Measurements from ENCODE around the gene SNW1. TPM values are rescaled to one million over a fixed set of nuclear protein-coding genes. Genes with fewer than 3 reads are reported as not detected.

SNW1 gene
- polyA plus RNA-seq, 1 experiment, result 34.8 TPM

GRCh38 chr14:77708749-77709148 is 52.2 kb downstream of the SNW1 start:
- Histone ChIP-seq H3K27me3 (ENCODE audit: control insufficient read depth, insufficient read depth, low read length) (no peaks in the 10 kb centered on the region), H3K4me3 (ENCODE audit: low read depth, low read length) (peak overlapping the region; percentile 57), H3K36me3 (ENCODE audit: control insufficient read depth, insufficient read depth, low read length) (peaks cover 2% of the 10 kb centered on the region)
- CTCF ChIA-PET, result interaction anchor here (0.9 kb wide), 2 partner anchors 41 to 63 kb away, joined by 3 read pairs; no protein-coding TSS in a partner anchor
- DNase-seq (ENCODE audit: low read depth), result no peak
- POLR2A ChIA-PET, result no interaction called here
- TF ChIP-seq CTCF (IDR thresholded peaks at IDR 0.05; ENCODE audit: insufficient read depth, low read depth, low read length), result no peak

DNA sequence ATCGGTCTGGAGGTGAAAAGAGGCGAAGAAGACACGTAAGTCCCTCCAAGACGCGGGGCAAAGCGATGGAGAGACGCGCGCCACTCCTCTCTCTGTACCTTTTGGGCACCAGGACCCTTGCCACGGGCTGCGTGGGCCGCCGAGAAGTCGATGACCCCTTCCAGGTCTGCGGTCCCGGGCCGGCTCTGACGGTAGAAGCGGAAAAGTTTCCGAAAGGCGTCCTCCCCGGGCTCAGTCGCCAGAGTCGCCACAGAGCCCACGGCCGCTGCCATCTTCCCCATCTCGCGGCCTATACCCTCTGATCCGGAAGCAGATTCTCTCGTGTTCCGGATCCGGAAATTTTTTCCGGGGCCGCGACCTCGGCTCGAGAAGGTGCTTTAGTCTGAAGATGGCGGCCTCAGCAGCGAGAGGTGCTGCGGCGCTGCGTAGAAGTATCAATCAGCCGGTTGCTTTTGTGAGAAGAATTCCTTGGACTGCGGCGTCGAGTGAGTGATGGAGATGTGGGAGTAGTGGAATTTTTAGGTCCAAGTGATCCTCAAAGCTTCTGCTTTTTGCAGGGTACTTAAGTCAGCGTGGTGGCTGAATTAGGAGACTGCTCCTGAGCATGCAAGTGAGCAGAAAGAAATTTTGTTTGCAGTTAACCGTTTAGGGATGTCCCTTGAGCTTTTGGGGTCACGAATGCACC is 53.1 kb downstream of the SNW1 start, which contains the start of the genes ALKBH1 and SLIRP:
Gene ALKBH1, minus strand, starts transcription at position 300 of the 685 bp plus-strand sequence. Its CDS starts 19 bp downstream, at position 281.
Gene SLIRP, plus strand, starts transcription at position 380 of the 685 bp plus-strand sequence. Its CDS starts 9 bp downstream, at position 389.
- TF ChIP-seq CTCF (IDR thresholded peaks at IDR 0.05; ENCODE audit: insufficient read depth, low read depth, low read length), result no peak
- ChIA-PET POLR2A (no interaction called here), CTCF (interaction anchor here (0.7 to 4.3 kb wide), 4 partner anchors 40 to 249 kb away, joined by 3 to 21 read pairs (median 3); partner anchors contain the start of gene AHSA1)
- Histone ChIP-seq H3K4me3 (ENCODE audit: low read depth, low read length) (peak within 1 kb of the TSS; percentile 57), H3K27me3 (ENCODE audit: control insufficient read depth, insufficient read depth, low read length) (no peaks in the 10 kb centered on the region), H3K36me3 (ENCODE audit: control insufficient read depth, insufficient read depth, low read length) (peaks cover 2% of the 10 kb centered on the region)
- DNase-seq (ENCODE audit: low read depth), result peak; percentile 18

GRCh38 chr14:77707355-77707723 is 53.6 kb downstream of the SNW1 start:
- Histone ChIP-seq H3K27me3 (ENCODE audit: control insufficient read depth, insufficient read depth, low read length) (no peaks in the 10 kb centered on the region), H3K4me3 (ENCODE audit: low read depth, low read length) (peak overlapping the region; percentile 57), H3K36me3 (ENCODE audit: control insufficient read depth, insufficient read depth, low read length) (peaks cover 3% of the 10 kb centered on the region)
- POLR2A ChIA-PET, result no interaction called here
- DNase-seq (ENCODE audit: low read depth), result no peak
- CTCF ChIA-PET, result interaction anchor here (0.7 to 4.3 kb wide), 3 partner anchors 52 to 248 kb away, joined by 3 to 21 read pairs (median 7); partner anchors contain the start of gene AHSA1
- TF ChIP-seq CTCF (IDR thresholded peaks at IDR 0.05; ENCODE audit: insufficient read depth, low read depth, low read length), result peak; percentile 66

- H3K4me3 ChIP-seq (ENCODE audit: low read depth, low read length), result no peak overlapping the region
- CTCF ChIA-PET, result no interaction called here
- POLR2A ChIA-PET, result no interaction called here
- peaks cover under 1% of the 10 kb centered on the region for H3K36me3 ChIP-seq (ENCODE audit: control insufficient read depth, insufficient read depth, low read length)
- DNase-seq (ENCODE audit: low read depth), result no peak
- TF ChIP-seq CTCF (IDR thresholded peaks at IDR 0.05; ENCODE audit: insufficient read depth, low read depth, low read length), result no peak
- no peaks in the 10 kb centered on the region for H3K27me3 ChIP-seq (ENCODE audit: control insufficient read depth, insufficient read depth, low read length)
Observed at GRCh38 chr14:77691259-77691658, 69.7 kb downstream of the SNW1 start.

DNA sequence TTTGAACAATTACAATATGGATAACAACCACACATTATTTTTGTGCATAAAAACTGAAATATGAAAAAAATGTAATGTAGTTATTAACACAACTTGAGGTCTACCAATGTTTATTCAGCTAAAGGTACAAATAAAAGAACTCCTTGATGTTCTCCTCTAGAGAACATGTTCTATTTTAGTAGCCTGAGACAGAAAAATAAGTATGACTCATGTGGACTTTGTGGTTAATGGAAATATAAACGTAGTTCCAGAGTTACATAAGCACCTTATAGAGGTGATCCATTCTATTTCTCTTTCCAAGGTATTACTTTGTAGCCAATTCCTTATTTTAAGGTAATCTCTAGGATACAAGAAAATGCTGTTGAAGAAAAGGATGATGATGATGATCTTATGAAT is 78.8 kb downstream of the SNW1 start:
- POLR2A ChIA-PET, result interaction anchor here (0.6 kb wide), 1 partner anchor 54 kb away, joined by 3 read pairs; no protein-coding TSS in a partner anchor

More for the DNA sequence above, 78.8 kb downstream of the SNW1 start:
- Histone ChIP-seq H3K4me3 (ENCODE audit: low read depth, low read length) (no peak overlapping the region), H3K36me3 (ENCODE audit: control insufficient read depth, insufficient read depth, low read length) (no peaks in the 10 kb centered on the region), H3K27me3 (ENCODE audit: control insufficient read depth, insufficient read depth, low read length) (no peaks in the 10 kb centered on the region)
- CTCF ChIA-PET, result interaction anchor here (0.7 kb wide), 1 partner anchor 33 kb away, joined by 3 read pairs; no protein-coding TSS in a partner anchor
- no peak for DNase-seq (ENCODE audit: low read depth)
- TF ChIP-seq CTCF (IDR thresholded peaks at IDR 0.05; ENCODE audit: insufficient read depth, low read depth, low read length), result no peak
